GM19438 (cell line): ENCODE measurements around the gene CCDC197.
A peak's percentile ranks its signal among the peaks of the same experiment; 100 is the strongest.

Source experiments
- ATAC-seq: cut with Tn5 transposase; IDR thresholded peaks from one replicate; pipeline ENCODE4 v1.9.1; 2021; ENCODE audit warnings: low read depth; ENCODE audit not compliant: unreplicated experiment

CCDC197 gene

DNA sequence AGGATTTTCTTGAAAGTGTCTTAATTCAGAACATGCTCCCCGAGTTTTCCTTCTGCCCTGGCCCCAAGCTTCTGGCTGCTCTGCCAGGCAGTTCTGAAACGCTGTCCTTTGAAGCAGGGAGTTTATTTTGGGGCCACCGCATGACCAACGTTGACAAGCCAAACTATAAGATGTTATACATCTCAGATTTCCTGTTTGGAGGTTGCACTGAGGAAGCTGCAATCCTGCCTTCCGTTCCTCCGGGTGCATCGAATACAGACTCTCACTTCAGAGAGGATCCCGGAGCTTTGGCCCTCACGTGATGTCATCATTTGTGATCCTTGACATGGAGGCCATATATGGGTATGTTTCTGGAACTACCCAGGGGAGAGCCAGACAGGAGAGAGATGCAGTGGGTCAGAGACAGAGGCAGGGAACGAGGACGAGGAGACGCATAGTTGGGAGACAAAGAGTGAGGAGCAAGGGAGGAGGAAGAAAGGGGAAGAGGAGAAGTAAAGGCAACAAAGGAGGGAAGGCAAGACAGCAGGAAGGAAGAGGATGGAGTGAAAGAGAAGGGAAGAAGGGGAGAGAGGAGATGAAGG lies 20.5 kb upstream of the CCDC197 start, which contains the start of gene ASB2:
ASB2 (minus strand) TSS at position 94 of the 581 bp plus-strand sequence. CDS start 12,031 bp downstream, outside the sequence.
- peak; percentile 13 for ATAC-seq

DNA sequence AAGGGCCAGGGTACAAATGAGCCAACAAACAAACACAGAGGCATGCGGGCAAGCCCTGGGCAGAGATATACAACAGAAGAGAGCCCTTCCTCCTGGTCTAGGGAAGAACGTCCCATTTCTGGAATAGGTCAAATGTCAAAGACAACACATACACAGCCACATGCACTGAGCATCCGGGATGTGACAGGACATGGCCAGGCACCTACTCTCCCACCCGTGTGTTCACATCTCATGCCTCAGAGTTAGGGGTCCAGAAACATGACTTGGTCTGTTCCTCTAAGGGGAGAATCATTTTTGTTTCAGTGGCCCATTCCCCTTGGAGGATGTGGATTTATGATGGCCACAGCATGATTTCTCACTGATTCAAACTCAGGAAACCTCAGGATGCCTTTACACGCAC lies 19.9 kb upstream of the CCDC197 start:
- no peak for ATAC-seq

DNA sequence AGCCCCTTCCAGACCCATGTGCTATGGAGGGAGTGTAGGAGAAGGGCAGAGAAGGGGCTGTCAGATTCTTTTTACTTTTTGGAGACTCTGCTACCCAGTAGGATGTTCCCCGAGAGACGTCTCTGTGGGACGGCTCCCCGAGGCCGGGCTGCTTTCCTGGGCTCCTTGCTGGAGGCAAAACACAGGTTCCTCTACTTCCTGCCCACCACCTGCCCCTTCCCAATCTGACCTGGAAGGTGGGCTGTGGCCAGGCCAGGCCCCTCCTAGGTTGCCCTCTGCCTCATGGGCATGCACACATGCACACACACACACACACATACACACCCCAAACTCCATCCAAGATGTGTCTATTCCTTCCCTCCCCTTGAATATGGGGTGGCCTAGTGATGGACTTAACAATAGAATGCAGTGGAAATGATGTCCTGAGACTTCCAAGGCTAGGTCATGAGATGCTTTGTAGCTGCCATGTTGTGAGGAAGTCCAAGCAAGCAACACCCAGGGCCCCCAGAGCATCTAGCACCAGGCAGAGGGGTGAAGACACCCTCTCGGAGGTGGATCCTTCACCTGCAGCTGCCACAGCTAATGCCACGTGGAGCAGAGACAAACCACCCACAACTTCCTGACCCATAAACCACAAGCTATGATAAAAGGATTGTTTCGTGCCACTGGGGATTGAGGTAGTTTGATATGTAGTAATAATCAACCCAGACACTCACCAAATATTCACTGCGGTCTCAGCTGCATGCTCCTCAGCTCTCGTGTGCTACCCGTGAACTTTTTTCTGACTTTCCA lies 19.1 kb upstream of the CCDC197 start:
- ATAC-seq: peak; percentile 55

DNA sequence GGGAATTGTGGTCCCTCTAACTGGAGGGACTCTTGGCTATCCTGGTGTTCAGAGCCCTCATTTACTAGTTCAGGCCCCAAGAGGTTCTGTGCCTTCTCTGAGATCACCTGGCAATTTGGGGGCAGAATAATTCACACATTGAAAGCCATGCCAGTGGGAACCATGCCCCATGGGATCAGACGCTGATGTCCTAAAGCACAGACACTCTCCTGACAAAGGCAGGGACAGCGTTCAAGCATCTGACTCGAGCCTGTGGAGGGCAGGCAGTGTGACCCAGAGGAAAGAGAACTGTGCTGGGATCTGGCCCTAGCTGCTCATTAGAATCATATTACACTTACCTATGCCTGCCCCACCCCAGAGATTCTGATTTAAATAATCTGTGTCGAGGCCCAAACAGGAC lies 18.4 kb upstream of the CCDC197 start:
- ATAC-seq: no peak

DNA sequence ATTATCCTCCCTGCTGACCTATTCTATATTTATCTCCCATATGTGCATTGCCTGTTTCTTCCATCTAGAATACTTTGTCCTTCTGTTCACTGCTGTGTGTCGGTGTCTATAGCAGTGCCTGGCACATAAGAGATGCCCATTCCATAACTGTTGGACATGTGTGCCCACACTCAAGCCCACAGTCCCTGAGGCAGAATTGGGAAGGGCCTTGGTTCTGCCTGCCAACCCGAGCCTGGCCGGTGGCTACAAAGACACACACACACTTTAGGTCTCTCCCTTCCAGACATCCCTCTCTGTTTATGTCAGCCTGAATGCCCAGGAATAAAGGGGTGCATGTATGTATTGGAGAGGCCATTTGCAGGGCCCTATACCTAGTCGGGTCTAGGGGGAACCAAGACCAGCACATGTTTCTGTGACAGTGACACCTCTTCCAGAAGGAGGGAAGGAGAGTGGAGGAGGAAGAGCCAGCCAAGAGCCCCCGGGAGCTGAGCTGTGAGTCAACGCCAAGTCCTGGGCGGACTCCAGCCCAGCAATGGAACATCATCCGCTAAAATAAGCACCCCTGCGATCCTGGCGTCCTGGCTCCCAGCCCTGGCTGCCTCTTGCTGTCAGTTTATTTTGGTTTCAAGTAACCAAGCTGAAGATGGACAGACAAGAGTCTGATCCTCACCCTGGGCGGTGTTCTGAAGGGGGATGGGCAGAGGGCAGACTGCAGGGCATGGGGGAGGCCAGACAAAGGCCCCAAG lies 16.5 kb upstream of the CCDC197 start:
- no peak for ATAC-seq

DNA sequence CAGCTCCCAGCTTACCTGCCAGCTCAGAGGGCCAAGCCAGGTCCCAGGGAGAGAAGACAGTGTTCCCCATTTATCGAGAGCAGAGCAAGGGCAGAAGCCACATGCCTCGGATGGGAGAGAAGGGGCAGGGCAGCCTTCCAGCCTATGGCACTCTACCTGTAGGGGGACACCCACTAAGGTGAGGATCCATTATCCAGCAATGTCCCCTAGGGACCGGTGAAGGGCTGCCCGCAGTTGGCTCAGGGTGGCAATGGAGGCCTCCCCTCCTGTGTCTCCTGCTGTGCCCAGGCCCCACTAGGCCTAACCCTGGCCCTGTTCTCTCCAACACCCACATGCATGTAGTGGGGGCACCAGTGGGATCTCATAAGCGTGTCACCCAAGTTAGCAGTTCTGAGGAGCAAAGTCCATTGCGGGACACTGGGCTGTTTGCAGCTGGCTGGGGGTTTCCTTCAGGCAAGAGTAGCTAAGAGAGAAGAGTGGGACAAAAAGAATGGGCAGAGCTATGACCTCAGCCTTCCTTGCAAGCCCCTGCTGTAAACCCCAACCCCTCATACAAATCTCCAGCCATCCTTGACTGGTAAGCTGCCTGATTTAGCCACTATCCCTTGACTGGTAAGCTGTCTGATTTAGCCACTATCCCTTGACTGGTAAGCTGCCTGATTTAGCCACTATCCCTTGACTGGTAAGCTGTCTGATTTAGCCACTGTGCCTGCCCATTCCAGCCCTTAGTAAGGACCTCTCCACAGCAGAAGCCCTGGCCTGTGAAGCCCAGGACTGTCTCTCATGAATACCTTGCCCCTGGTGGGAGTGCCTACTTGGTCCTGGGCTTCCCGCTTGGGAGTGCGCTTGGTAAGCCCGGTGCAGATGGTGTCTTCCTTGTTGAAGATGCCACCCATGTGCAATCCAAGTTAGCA lies 15.5 kb upstream of the CCDC197 start:
- ATAC-seq: no peak

DNA sequence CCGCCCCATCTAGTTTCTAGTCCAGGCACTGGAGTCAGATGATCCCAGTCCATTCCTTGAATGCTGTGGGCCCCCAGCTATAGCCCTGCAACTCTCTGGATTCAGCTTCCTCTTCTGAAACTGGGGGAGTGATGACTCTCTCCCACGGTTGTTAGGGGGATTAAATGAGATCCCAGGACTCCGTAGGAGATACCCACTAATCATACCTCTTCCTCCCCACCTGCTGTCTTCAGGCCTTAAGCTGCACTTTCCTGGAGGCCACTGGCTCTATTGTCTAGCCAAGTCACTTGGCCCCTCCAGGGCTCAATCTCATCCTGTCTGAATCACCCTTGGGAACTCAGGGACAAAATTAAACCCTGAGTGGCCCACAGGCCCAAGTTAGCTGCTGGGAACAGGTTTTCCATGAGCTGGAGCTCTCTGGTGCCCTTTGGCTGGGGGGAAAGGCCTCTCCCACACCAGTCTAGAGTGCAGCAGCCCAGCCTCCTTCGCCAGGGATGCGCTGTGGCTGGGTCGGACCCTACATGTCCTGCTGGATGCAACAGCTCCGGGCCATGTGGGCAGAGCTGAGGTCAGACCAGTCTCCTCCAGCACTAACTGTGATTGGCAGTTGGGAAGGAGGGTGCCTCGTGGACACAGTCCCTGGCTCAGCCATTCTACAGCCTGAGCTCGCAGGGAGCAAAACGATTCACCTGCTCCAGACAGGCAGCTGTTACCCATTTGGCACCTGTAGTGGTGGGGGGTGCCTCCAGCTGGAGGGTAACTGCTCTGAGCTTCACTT lies 14.7 kb upstream of the CCDC197 start:
- ATAC-seq: no peak

DNA sequence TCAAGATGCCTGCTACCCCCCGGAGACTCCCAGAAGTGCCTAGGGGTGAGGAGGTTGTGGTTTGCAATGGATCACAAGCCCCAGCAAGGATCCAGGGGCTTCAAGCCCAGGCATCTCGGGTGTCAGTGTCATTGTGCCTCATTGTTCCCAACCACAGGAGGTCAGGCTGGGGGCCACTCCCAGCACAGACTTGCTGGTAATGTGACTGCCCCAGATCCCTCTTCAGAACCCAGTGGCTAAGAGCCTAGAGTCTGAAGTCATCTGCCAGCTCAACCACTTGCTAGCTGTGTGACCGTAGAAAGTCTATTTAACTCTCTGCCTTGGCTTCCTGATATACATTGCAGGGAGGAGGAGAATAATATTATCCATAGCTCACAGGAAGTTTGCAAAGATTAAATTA lies 13.0 kb upstream of the CCDC197 start:
- no peak for ATAC-seq

DNA sequence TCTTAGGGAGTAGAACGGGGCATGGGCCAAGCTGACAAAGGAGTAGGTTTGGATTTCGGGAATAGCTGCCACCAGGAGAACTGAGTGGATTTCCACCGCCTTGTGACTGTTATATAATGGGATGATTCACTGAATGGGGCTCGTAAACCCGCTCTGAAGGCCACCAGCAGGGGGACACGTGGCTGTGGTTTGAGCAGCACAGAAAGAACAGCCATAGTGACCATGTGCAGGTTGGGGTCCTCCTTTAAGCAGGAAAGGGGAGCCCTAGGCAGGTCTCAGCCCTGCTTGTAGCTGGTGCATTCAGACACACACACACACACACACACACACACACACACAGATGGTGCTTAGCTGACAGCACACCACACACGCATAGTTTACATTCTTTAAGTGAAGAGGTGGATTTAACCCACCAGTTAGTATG lies 12.1 kb upstream of the CCDC197 start:
- ATAC-seq: no peak

DNA sequence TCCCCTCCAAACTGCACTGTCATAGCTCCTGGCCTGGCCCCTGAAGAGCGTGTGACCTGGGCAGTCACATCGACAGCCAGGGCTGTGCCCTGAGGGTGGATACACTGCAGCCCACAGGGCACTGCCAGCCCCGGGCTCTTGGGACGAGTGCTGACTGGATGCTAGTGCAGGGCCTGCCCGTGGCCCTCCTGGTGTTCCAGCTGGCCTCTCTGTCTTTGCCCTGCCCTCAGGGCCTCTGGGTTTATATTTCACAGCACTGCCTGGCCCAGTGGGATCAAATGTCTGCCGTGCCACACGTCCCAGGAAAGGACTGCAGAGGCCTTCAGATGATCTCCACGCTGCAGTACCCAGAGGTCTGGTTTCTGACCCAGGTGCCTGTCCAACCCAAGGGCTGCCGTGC lies 10.1 kb upstream of the CCDC197 start:
- ATAC-seq: no peak

DNA sequence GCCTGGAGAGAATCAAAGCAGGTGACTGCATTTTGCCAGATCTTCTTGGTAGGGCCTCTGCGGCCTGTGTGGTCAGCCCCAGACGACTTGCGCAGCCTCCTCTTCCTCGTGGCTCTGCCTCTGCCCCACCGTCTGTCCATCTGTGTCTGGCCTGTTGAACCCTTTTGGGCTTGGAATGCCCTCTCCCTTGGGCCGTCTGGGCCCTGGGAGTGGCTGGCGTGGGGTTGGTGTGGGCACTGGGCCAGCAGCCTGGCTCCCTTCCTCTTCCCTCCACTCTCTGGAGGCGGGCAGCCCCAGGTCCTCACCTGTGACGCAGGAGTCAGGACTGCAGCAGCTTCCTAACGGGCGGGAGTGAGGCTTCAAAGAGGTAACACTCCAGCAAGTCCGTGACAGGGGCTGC lies 9.7 kb upstream of the CCDC197 start:
- no peak for ATAC-seq

DNA sequence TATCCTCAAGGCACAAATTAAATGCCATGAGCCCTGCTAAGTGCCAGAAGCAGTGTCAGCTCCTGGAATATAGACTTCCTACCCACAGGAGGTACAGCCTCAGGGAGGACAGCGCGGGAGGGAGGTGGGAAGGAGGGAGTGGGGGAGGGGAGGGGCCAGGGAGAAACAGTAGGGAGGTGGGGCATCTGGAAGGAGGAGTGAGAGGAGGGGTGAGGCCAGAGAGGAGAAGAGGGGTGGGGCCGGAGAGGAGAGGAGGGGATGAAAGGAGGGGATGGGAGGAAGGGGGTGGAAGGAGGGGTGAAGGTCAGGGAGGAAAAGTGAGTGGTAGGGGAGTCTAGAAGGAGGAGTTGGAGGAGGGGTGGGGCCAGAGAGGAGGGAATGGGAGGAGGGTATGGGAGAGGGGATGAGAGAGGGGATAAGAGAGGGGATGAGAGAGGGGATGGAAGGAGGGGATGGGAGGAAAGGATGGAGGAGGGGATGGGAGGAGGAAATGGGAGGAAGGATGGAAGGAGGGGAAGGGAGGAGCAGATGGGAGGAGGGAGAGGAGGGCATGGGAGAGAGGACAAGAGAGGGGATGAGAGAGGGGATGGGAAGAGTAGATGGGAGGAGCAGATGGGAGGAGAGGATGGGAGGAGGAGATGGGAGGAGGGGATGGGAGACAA lies 9.2 kb upstream of the CCDC197 start:
- no peak for ATAC-seq

DNA sequence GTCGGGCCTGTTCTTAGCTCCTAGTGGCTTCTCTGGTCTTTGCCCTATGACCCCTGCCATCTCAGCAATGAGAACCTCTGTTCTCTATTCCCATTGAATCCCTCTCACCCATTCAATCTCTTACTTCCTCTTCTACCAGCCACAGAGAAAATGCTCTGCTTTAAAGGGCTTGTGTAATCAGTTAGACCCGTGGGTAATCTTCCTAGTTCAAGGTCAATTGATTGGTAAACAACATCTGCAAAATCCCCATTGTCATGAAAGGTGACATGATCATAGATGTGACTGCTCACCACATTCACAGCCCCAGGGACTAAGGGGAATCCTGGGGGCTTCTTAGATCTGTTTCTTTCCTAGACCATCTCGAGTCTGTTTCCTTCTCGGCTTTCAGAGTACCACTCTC lies 7.2 kb upstream of the CCDC197 start:
- no peak for ATAC-seq

DNA sequence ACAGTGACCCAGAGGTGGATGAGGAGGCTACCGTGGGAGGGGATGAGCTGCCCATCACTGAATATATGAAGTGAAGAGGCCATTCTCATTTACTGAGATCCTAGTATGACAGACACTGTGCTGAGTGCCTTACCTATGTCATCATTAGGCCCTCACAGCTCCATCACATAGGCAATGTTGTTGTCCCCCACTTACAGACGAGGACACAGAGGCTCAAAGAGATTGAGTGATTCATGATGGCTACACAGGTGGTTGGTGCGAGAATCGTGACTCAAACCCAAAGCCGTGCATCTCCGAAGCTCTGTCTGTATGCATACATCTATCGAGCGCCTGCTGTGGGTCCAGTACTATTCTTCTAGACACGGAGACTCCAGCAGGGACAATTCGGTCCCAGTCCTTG lies 5.9 kb upstream of the CCDC197 start:
- ATAC-seq: no peak

DNA sequence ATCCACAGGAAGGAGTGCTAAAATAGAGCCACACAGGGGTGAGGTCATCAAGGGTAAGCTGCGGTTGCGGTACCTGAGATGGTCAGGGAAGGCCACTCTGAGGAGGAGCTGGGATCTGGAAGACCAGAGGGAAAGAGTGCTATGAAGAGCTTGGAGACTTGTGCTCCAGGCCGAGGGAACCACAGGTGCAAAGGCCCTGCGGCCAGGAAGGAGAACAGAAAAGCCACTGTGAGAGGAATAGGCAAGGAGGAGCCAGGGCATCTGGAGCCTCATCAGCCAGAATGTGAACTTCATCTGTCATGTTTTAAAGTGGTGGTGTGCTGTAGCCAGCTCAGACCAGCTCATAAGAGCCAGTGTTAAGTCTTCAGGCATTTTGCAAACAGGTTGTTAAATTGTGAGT lies 5.5 kb upstream of the CCDC197 start:
- ATAC-seq: no peak

DNA sequence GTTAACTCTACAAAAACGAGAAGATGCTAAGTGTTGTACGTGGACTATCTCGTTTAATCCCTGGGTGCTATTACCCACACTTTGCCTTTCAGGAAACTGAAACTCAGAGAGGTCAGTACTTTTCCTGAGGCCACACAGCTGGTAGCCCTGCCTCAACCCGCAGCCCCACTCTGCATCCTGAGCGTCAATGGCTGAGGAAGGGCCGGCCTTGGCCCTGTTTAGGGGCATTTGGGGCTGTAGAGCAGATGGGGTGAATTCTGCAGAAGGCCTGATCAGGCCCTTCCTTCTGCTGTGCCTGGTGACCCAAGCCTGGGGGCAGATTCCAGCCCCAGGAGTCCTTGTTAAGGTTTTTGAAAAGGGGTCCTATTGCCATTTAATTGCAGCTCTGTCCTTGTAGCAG lies 3.7 kb upstream of the CCDC197 start:
- ATAC-seq: no peak

DNA sequence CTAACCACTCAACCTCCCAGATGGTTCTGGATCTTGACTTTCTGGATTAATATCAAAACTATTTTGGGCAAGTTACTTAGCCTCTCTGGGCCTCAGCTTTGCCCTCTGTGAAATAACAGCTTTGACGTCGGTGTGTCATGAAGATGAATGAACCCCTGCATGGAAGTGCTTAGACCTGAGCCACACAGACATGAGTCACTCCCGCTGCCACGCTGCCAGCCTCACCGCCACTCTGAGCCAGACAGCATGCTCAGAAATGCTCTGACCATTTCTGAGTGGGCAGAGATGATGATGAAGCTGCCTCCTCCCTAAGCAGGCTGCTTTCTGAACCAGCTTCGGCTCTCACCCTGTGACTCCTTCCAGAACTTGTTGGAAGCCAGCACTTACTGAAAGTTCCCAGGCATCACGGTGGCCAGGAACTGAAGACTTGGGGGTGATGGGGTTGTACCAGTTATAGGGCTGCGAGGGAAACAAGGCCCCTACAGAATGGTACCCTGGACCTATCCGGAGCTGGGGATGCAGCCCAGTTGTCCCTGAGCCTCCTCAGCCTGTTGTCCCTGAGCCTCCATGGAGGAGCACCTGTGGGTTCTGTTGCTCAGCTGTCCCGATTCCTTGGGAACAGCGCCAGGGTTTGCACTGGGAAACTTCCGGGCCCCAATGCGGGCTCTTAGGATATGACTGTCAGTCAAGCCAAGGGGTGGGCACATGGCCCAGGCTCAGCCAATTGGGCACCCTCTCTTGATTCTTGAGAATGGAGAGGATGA lies 2.0 kb upstream of the CCDC197 start:
- ATAC-seq: no peak

DNA sequence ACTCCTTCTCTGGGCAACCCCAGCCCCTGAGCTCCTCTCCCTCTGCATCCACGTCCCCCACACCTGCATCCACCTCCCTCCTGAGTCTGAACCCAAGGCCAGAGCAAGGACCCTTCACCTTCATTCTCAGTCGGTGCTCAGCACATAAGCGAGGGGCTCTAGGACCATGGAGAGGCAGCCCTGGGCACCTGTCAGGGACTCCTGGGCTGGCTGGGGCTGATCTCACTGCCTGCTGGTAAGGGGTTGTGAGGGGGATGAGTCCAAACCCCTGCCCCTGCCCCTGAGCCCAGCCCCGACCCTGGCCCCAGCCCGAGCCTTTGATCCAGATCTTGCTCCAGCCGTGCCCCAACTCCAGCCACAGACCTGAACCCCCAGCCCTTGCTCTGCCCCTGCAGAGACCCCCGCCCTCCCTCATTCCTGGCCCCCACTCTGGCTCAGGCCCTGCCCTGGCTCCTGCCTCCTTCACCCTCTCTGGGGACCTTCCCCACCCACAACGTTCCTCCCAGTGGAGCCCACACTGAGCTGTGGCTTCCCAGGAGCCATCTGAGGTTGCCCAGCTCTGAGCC lies 888 bp upstream of the CCDC197 start:
- no peak for ATAC-seq
